Neural cell (in vitro differentiated cells): ENCODE measurements around the gene OLIG2. TPM values are rescaled to one million over a fixed set of nuclear protein-coding genes. Genes with fewer than 3 reads are reported as not detected.

Experiments
- H2AFZ ChIP-seq: fragments of 200-600, 300-800 bp; sonication (generic), shearing (Covaris generic); 2 replicates; pipeline ENCODE4 v1.6.0; 2014; ENCODE audit warnings: low read depth, mild to moderate bottlenecking, antibody characterized with exemption, low read length, moderate library complexity
- H3F3A ChIP-seq: fragments of 200-600 bp; shearing (Covaris generic); 2 replicates; pipeline ENCODE4 v1.6.1; 2016; ENCODE audit warnings: mild to moderate bottlenecking, moderate library complexity, mixed read lengths, antibody characterized with exemption, low read length; ENCODE audit not compliant: insufficient read depth, poor library complexity, severe bottlenecking
- H3K27ac ChIP-seq: fragments of 200-600, 300-800 bp; sonication (generic), shearing (Covaris generic); 2 replicates; pipeline ENCODE4 v1.5.1; 2014; ENCODE audit warnings: mild to moderate bottlenecking, low read length, moderate library complexity
- H3K27me3 ChIP-seq: fragments of 300-800, 200-600 bp; sonication (generic), shearing (Covaris generic); 2 replicates; pipeline ENCODE4 v1.6.0; 2014; ENCODE audit warnings: mild to moderate bottlenecking, low read depth, low read length, moderate library complexity; ENCODE audit not compliant: insufficient read depth
- H3K36me3 ChIP-seq: fragments of 300-800, 200-600 bp; sonication (generic), shearing (Covaris generic); 2 replicates; pipeline ENCODE4 v1.5.1; 2014; ENCODE audit warnings: mild to moderate bottlenecking, antibody characterized with exemption, low read length, moderate library complexity; ENCODE audit not compliant: insufficient read depth
- H3K4me2 ChIP-seq: fragments of 300-800, 200-600 bp; sonication (generic), shearing (Covaris generic); 2 replicates; pipeline ENCODE4 v1.6.0; 2014; ENCODE audit warnings: mild to moderate bottlenecking, low read length
- H3K4me3 ChIP-seq: fragments of 300-800, 200-600 bp; sonication (generic), shearing (Covaris generic); 2 replicates; pipeline ENCODE4 v1.5.1; 2014; ENCODE audit warnings: mild to moderate bottlenecking, low read length, moderate library complexity
- H3K79me2 ChIP-seq: fragments of 200-600 bp; shearing (Covaris generic); replicated peaks from 2 replicates; pipeline ENCODE4 v1.6.0; 2014; ENCODE audit warnings: mild to moderate bottlenecking, low read length, moderate library complexity; ENCODE audit not compliant: insufficient read depth
- H3K9ac ChIP-seq: fragments of 300-800, 200-600 bp; sonication (generic), shearing (Covaris generic); 2 replicates; pipeline ENCODE4 v1.6.1; 2016; ENCODE audit warnings: mild to moderate bottlenecking, low read length, mixed read lengths
- H3K9me2 ChIP-seq: fragments of 200-600 bp; shearing (Covaris generic); 2 replicates; pipeline ENCODE4 v1.6.1; 2016; ENCODE audit warnings: mild to moderate bottlenecking, low read length, mixed read lengths; ENCODE audit not compliant: insufficient read depth
- H3K9me3 ChIP-seq: fragments of 200-600, 300-800 bp; sonication (generic), shearing (Covaris generic); 2 replicates; pipeline ENCODE4 v1.6.1; 2016; ENCODE audit warnings: mild to moderate bottlenecking, mixed run types, low read length, moderate library complexity, mixed read lengths
- H4K20me1 ChIP-seq: fragments of 200-600 bp; shearing (Covaris generic); 2 replicates; pipeline ENCODE4 v1.6.1; 2016; ENCODE audit warnings: mild to moderate bottlenecking, mixed run types; ENCODE audit not compliant: insufficient read depth
- CTCF ChIP-seq: fragments of 450-650 bp; IDR thresholded peaks from 2 replicates; pipeline ENCODE4 v1.5.1; 2014; ENCODE audit warnings: antibody characterized with exemption, mild to moderate bottlenecking, moderate library complexity; ENCODE audit not compliant: poor library complexity, severe bottlenecking
- EZH2 ChIP-seq: fragments of 200-600, 300-800 bp; shearing (Covaris generic), sonication (generic); IDR thresholded peaks from 2 replicates; pipeline ENCODE4 v1.6.1; 2014; ENCODE audit warnings: antibody characterized with exemption, low read length, borderline replicate concordance, mild to moderate bottlenecking; ENCODE audit not compliant: insufficient read depth, poor library complexity, severe bottlenecking
- MXI1 ChIP-seq: fragments of 450-650 bp; conservative IDR thresholded peaks from 2 replicates; pipeline ENCODE4 v1.6.1; 2014; ENCODE audit warnings: antibody characterized with exemption, mild to moderate bottlenecking; ENCODE audit not compliant: poor library complexity, severe bottlenecking
- RAD21 ChIP-seq: fragments of 450-650 bp; conservative IDR thresholded peaks from 2 replicates; pipeline ENCODE4 v1.6.1; 2014; ENCODE audit warnings: antibody characterized with exemption, mild to moderate bottlenecking, moderate library complexity
- SMC3 ChIP-seq: fragments of 450-650 bp; conservative IDR thresholded peaks from 2 replicates; pipeline ENCODE4 v1.6.1; 2014; ENCODE audit warnings: antibody characterized with exemption, mild to moderate bottlenecking, moderate library complexity; ENCODE audit not compliant: poor library complexity
- TAF1 ChIP-seq: IDR thresholded peaks from 2 replicates; pipeline ENCODE4 v1.6.1; 2012; ENCODE audit warnings: low read depth
- polyA plus RNA-seq: library from polyadenylated mRNA; depleted of rRNA; stranded (reverse); fragments of >200 nt; gene quantifications from 2 replicates; pipeline ENCODE4 v1.2.3, GENCODE V29; 2014

The OLIG2 gene
- polyA plus RNA-seq, 1 donor from 2014 or later, result 0.90 TPM

GRCh38 chr21:33021667-33022066 lies 4.1 kb upstream of the OLIG2 start:
- TF ChIP-seq EZH2, result no peak
- no peak for TF ChIP-seq CTCF
- TF ChIP-seq RAD21, result no peak
- Histone ChIP-seq H2AFZ (no peak overlapping the region), H3K9me3 (no peaks in the 10 kb centered on the region), H3K9ac (no peak overlapping the region), H3K27me3 (peaks cover 99% of the 10 kb centered on the region), H4K20me1 (no peaks in the 10 kb centered on the region), H3K27ac (no peak overlapping the region), H3K4me2 (no peak overlapping the region), H3K79me2 (no peaks in the 10 kb centered on the region), H3K36me3 (no peaks in the 10 kb centered on the region), H3K4me3 (no peak overlapping the region), H3K9me2 (no peaks in the 10 kb centered on the region), H3F3A (no peaks in the 10 kb centered on the region)

- Histone ChIP-seq H3K27ac (no peak overlapping the region), H3K9me3 (no peaks in the 10 kb centered on the region), H3F3A (no peaks in the 10 kb centered on the region), H3K79me2 (no peaks in the 10 kb centered on the region), H3K9me2 (no peaks in the 10 kb centered on the region), H3K4me3 (no peak overlapping the region), H3K4me2 (no peak overlapping the region), H3K27me3 (peaks cover 97% of the 10 kb centered on the region), H3K36me3 (no peaks in the 10 kb centered on the region), H3K9ac (no peak overlapping the region), H2AFZ (no peak overlapping the region), H4K20me1 (no peaks in the 10 kb centered on the region)
- TF ChIP-seq RAD21 (no peak), TAF1 (no peak), CTCF (no peak)
Observed at GRCh38 chr21:33022489-33022827, 3.3 kb upstream of the OLIG2 start.

- Histone ChIP-seq H3F3A (no peaks in the 10 kb centered on the region), H3K4me2 (no peak overlapping the region), H3K27ac (no peak overlapping the region), H3K4me3 (no peak overlapping the region), H3K79me2 (no peaks in the 10 kb centered on the region), H3K36me3 (no peaks in the 10 kb centered on the region), H3K9me2 (no peaks in the 10 kb centered on the region), H3K9ac (no peak overlapping the region), H3K9me3 (no peaks in the 10 kb centered on the region), H2AFZ (no peak overlapping the region), H3K27me3 (peaks cover 97% of the 10 kb centered on the region), H4K20me1 (no peaks in the 10 kb centered on the region)
- TF ChIP-seq MXI1 (no peak), EZH2 (no peak), RAD21 (no peak), TAF1 (no peak), SMC3 (no peak)
Observed at GRCh38 chr21:33022828-33023573, 2.7 kb upstream of the OLIG2 start.
